ENCODE results near the gene ABCC6. TPM values are rescaled to one million over a fixed set of nuclear protein-coding genes. Genes with fewer than 3 reads are reported as not detected.

The ABCC6 gene
- total and polyA plus RNA-seq, 2 of the 4 experiments (the other 2 are of a cell fraction), result 0.36 to 1.3 TPM

DNA sequence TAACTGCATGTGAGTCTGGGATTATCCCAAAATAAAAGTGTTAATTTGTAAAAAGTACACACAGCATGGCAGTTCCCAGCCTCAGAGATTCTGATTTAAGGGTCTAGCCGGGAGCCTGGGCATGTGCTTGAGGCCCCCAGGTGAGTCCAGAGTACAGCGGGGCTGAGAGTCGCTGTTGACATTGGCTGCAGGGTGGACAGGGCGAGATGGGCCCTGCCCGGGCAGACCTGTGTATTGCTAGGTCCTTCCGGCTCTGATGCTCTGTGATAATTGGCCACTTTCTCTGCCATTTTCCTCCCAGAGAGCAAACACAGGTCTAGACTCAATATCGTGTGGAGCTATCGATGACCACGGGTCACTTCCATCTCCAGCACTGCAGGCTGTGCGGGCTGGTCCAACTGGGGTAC lies 73.6 kb downstream of the ABCC6 start:
- H3K14ac ChIP-seq (replicated peaks; ENCODE audit: low read depth, low read length), result no peak overlapping the region
- ATAC-seq (ENCODE audit: low read depth) (no peak), DNase-seq (no peak)
- H3K9me3 ChIP-seq (ENCODE audit: control insufficient read depth, insufficient read depth, low read length), result no peaks in the 10 kb centered on the region
- H3K4me2 ChIP-seq (ENCODE audit: low read depth, low read length), result no peak overlapping the region
- no peak overlapping the region for H3K56ac ChIP-seq (ENCODE audit: extremely low read depth, insufficient read depth, low read length)
- H3K4me1 ChIP-seq (ENCODE audit: control insufficient read depth, insufficient read depth, low read length), result peaks cover 11% of the 10 kb centered on the region
- H2AK9ac ChIP-seq (replicated peaks; ENCODE audit: low read depth, low read length, poor library complexity), result no peak overlapping the region
- peaks cover 56% of the 10 kb centered on the region for H4K20me1 ChIP-seq (ENCODE audit: insufficient read depth, low read length)
- no peak overlapping the region for H3K4ac ChIP-seq (ENCODE audit: low read depth, low read length)
- intact Hi-C loops (cut with micrococcal nuclease) (no loop called here), dilution Hi-C loops (cut with HindIII; ENCODE audit: low sequenced_read_pairs, unreplicated experiment) (no loop called here), in situ Hi-C loops (cut with MboI; ENCODE audit: low sequenced_read_pairs) (no loop called here)
- H2AFZ ChIP-seq (replicated peaks; ENCODE audit: low read length, poor library complexity), result no peak overlapping the region
- CTCF ChIA-PET, result no interaction called here
- TF ChIP-seq, protein P1, sequence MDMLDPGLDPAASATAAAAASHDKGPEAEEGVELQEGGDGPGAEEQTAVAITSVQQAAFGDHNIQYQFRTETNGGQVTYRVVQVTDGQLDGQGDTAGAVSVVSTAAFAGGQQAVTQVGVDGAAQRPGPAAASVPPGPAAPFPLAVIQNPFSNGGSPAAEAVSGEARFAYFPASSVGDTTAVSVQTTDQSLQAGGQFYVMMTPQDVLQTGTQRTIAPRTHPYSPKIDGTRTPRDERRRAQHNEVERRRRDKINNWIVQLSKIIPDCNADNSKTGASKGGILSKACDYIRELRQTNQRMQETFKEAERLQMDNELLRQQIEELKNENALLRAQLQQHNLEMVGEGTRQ (IDR thresholded peaks at IDR 0.05; ENCODE audit: low read depth, low read length), result no peak
- no peak for TF ChIP-seq BHLHE40 (IDR thresholded peaks at IDR 0.05; ENCODE audit: low read depth, low read length)
- no peak for TF ChIP-seq NFE2L2 (IDR thresholded peaks at IDR 0.05; ENCODE audit: low read depth, low read length)
- no peak for TF ChIP-seq MAZ (IDR thresholded peaks at IDR 0.05; ENCODE audit: borderline replicate concordance, low read depth, low read length)
- no peak for TF ChIP-seq CEBPB (IDR thresholded peaks at IDR 0.05; ENCODE audit: low read depth, low read length)
- TF ChIP-seq, protein P2, sequence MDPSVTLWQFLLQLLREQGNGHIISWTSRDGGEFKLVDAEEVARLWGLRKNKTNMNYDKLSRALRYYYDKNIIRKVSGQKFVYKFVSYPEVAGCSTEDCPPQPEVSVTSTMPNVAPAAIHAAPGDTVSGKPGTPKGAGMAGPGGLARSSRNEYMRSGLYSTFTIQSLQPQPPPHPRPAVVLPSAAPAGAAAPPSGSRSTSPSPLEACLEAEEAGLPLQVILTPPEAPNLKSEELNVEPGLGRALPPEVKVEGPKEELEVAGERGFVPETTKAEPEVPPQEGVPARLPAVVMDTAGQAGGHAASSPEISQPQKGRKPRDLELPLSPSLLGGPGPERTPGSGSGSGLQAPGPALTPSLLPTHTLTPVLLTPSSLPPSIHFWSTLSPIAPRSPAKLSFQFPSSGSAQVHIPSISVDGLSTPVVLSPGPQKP (IDR thresholded peaks at IDR 0.05; ENCODE audit: borderline replicate concordance, low read depth, low read length), result no peak
- TF ChIP-seq SMC3 (IDR thresholded peaks at IDR 0.05; ENCODE audit: low read depth, low read length), result no peak
- TF ChIP-seq RFX5 (IDR thresholded peaks at IDR 0.05; ENCODE audit: low read depth, low read length), result no peak
- no peak overlapping the region for H2BK15ac ChIP-seq (ENCODE audit: low read depth, low read length)
- H3K18ac ChIP-seq (ENCODE audit: low read depth, low read length), result no peak overlapping the region
- no TSS peak for BruUV-seq (replicated peaks)
- H4K91ac ChIP-seq (ENCODE audit: insufficient read depth, low read depth, low read length), result no peak overlapping the region
- POLR2A ChIA-PET (ENCODE audit: unreplicated experiment), result no interaction called here
- WGBS, 2 experiments (ENCODE audit: extremely low coverage in 2 of 2, insufficient read length in 1 of 2), result 60% methylated on average over 9 of the region's 10 CpGs; no CpG with 5 or more reads in 1 of the 2 experiments
- peaks cover 5 to 35% of the 10 kb centered on the region in 2 experiments; a peak in 2 of 4 replicates for H3K79me1 ChIP-seq (ENCODE audit: low read depth in 1 of 2, low read length in 2 of 2)
- H2BK120ac ChIP-seq (ENCODE audit: low read depth, low read length), result no peak overlapping the region
- no peak overlapping the region for H4K5ac ChIP-seq (ENCODE audit: low read depth, low read length)
- no peak overlapping the region for H3K27ac ChIP-seq (ENCODE audit: insufficient read depth, low read length)
- no peaks in the 10 kb centered on the region for H3K27me3 ChIP-seq (ENCODE audit: control insufficient read depth, insufficient read depth, low read length)
- H4K8ac ChIP-seq (ENCODE audit: low read depth in 2 of 2, low read length in 2 of 2), result no peak overlapping the region
- H3K9ac ChIP-seq (ENCODE audit: low read depth, low read length), result no peak overlapping the region
- H3K23ac ChIP-seq (ENCODE audit: low read depth, low read length), result no peak overlapping the region
- H2BK20ac ChIP-seq (ENCODE audit: low read depth, low read length), result no peak overlapping the region
- H2AK5ac ChIP-seq (ENCODE audit: low read depth, low read length), result no peak overlapping the region
- peaks cover 29% of the 10 kb centered on the region for H3K36me3 ChIP-seq (ENCODE audit: control insufficient read depth, insufficient read depth, low read length)
- no peak overlapping the region for H2BK5ac ChIP-seq (ENCODE audit: low read depth, low read length, poor library complexity, severe bottlenecking)
- H3K4me3 ChIP-seq (ENCODE audit: insufficient read depth, low read depth, low read length), result no peak overlapping the region
- peaks cover 13% of the 10 kb centered on the region; the same call in 1 of the 2 replicates for H3K9me1 ChIP-seq (ENCODE audit: insufficient read depth, low read length)

Measured in IMR-90 (cell line).